Endothelial cell of umbilical vein (primary cell): ENCODE results near the gene CCR5AS.

Experiments used
- BruUV-seq: library from RNA; stranded (reverse); fragments of 400-500 nt; replicated peaks from 2 replicates; lab custom pipeline; 2021; lab: Mats Ljungman, UMichigan
- CTCF ChIA-PET: fragments of 300-600, 350-600 bp; sonication (Branson Sonifier 250); formaldehyde crosslinking; loops from one replicate; lab custom pipeline; 2021; ENCODE audit warnings: antibody characterized with exemption, inconsistent platforms; lab: Charles Lee
- POLR2A ChIA-PET: fragments of 300-600, 350-600 bp; sonication (Branson Sonifier 250); formaldehyde crosslinking; loops from one replicate; lab custom pipeline; 2021; ENCODE audit warnings: antibody characterized with exemption, inconsistent platforms; lab: Charles Lee
- DNase-seq: peaks from one replicate; pipeline ENCODE4 v3.0.0-alpha.2; 2011; ENCODE audit warnings: low read depth, low spot score
- FAIRE-seq: peaks from 2 replicates; lab custom pipeline; 2011; peaks lifted over from hg19 to GRCh38; lab: Jason Lieb, UNC
- H2AFZ ChIP-seq: 2 replicates; pipeline ENCODE4 v1.6.0; 2012; ENCODE audit warnings: low read depth, low read length, control low read depth, inconsistent platforms
- H3K27ac ChIP-seq: 2 replicates; pipeline ENCODE4 v1.5.1; 2011; ENCODE audit warnings: low read depth, mild to moderate bottlenecking, control low read depth, low read length, moderate library complexity; ENCODE audit not compliant: insufficient read depth
- H3K27me3 ChIP-seq, 2 experiments: 2 replicates each; pipeline versions ENCODE4 v1.6.0 to v1.6.1; 2011; ENCODE audit warnings: low read length in 2 of 2, mixed read lengths in 1 of 2; ENCODE audit not compliant: control insufficient read depth in 2 of 2, insufficient read depth in 2 of 2
- H3K36me3 ChIP-seq, 2 experiments: 2 replicates in 1 of 2; 3 replicates in 1 of 2; pipeline ENCODE4 v1.5.1; 2011; ENCODE audit warnings: low read length in 2 of 2, mild to moderate bottlenecking in 1 of 2, moderate library complexity in 1 of 2; ENCODE audit not compliant: control insufficient read depth in 2 of 2, insufficient read depth in 2 of 2; ENCODE audit errors: extremely low read depth in 1 of 2
- H3K4me1 ChIP-seq: 3 replicates; pipeline ENCODE4 v1.5.1; 2011; ENCODE audit warnings: mild to moderate bottlenecking, low read length; ENCODE audit not compliant: control insufficient read depth, insufficient read depth; ENCODE audit errors: extremely low read depth
- H3K4me2 ChIP-seq: 2 replicates; pipeline ENCODE4 v1.6.1; 2011; ENCODE audit warnings: low read length, control low read depth, mixed read lengths; ENCODE audit not compliant: insufficient read depth
- H3K4me3 ChIP-seq, 3 experiments: fragments of 200-600 bp in 1 of 3; sonication (generic), shearing (Covaris generic) in 1 of 3; replicated peaks in 1 of 3; 2 replicates each; pipeline ENCODE4 v1.5.1; 2011 to 2016; ENCODE audit warnings: control low read depth in 3 of 3, low read length in 3 of 3, mild to moderate bottlenecking in 2 of 3, inconsistent platforms in 1 of 3, low read depth in 1 of 3, moderate library complexity in 1 of 3; ENCODE audit not compliant: insufficient read depth in 1 of 3
- H3K79me2 ChIP-seq: 2 replicates; pipeline ENCODE4 v1.6.0; 2012; ENCODE audit warnings: low read length, inconsistent platforms; ENCODE audit not compliant: control insufficient read depth, insufficient read depth
- H3K9ac ChIP-seq: replicated peaks from 2 replicates; pipeline ENCODE3; 2011; ENCODE audit warnings: low read length, control low read depth; ENCODE audit not compliant: insufficient read depth; ENCODE audit errors: extremely low read depth
- H3K9me1 ChIP-seq: replicated peaks from 3 replicates; pipeline ENCODE4 v1.6.0; 2011; ENCODE audit warnings: mild to moderate bottlenecking, low read length; ENCODE audit not compliant: control insufficient read depth, insufficient read depth; ENCODE audit errors: extremely low read depth
- H3K9me3 ChIP-seq: replicated peaks from 2 replicates; pipeline ENCODE4 v1.5.1; 2012; ENCODE audit warnings: low read length, inconsistent platforms; ENCODE audit not compliant: control insufficient read depth, insufficient read depth
- H4K20me1 ChIP-seq: replicated peaks from 2 replicates; pipeline ENCODE3; 2011; ENCODE audit warnings: mild to moderate bottlenecking, low read length; ENCODE audit not compliant: control insufficient read depth, insufficient read depth; ENCODE audit errors: extremely low read depth
- JUN ChIP-seq: IDR thresholded peaks from 2 replicates; pipeline ENCODE4 v1.6.1; 2011; ENCODE audit warnings: borderline replicate concordance, low read depth; ENCODE audit not compliant: insufficient read length, insufficient read depth
- MAX ChIP-seq: IDR thresholded peaks from 2 replicates; pipeline ENCODE4 v1.6.1; 2011; ENCODE audit not compliant: insufficient read depth, insufficient read length
- MYC ChIP-seq: IDR thresholded peaks from one replicate; pipeline ENCODE4 v1.6.1; 2011; ENCODE audit warnings: mild to moderate bottlenecking, low read depth, low read length
- POLR2A ChIP-seq: IDR thresholded peaks from 2 replicates; pipeline ENCODE4 v1.6.1; 2012; ENCODE audit warnings: low read depth, mild to moderate bottlenecking, control low read depth, low read length
- POLR2AphosphoS5 ChIP-seq: IDR thresholded peaks from 2 replicates; pipeline ENCODE4 v1.6.1; 2012; ENCODE audit warnings: low read depth, mild to moderate bottlenecking, control low read depth, low read length, moderate library complexity; ENCODE audit not compliant: insufficient read depth
- dilution Hi-C: fragments of 300-500 bp; cut with MboI; formaldehyde crosslinking; loops from one replicate; pipeline ENCODE4 v1.15.0; 2019; ENCODE audit warnings: low sequenced_read_pairs; ENCODE audit not compliant: extremely low pct_ligation_motif_present
- intact Hi-C: fragments of 100-400 bp; cut with micrococcal nuclease; formaldehyde crosslinking; loops from one replicate; pipeline ENCODE4 v1.10.0; 2022

CCR5AS gene

GRCh38 chr3:46454209-46454595, 47.3 kb upstream of the CCR5AS start:
- H3K4me3 ChIP-seq, result no peak overlapping the region
- H4K20me1 ChIP-seq, result no peaks in the 10 kb centered on the region
- no peak for FAIRE-seq
- H3K27me3 ChIP-seq, result peaks cover 0 to 8% of the 10 kb centered on the region in 2 experiments
- POLR2A ChIA-PET, result no interaction called here
- no peak overlapping the region for H2AFZ ChIP-seq
- H3K9me3 ChIP-seq, result no peaks in the 10 kb centered on the region
- DNase-seq, result no peak
- no peak overlapping the region for H3K9ac ChIP-seq
- BruUV-seq, result no TSS peak
- no peaks in the 10 kb centered on the region for H3K36me3 ChIP-seq
- no peaks in the 10 kb centered on the region for H3K9me1 ChIP-seq
- dilution Hi-C loops (no loop called here), intact Hi-C loops (no loop called here)
- H3K4me2 ChIP-seq, result no peak overlapping the region
- no peak overlapping the region for H3K27ac ChIP-seq
- no peaks in the 10 kb centered on the region for H3K4me1 ChIP-seq
- CTCF ChIA-PET, result no interaction called here
- TF ChIP-seq JUN (no peak), MYC (no peak)
- no peaks in the 10 kb centered on the region for H3K79me2 ChIP-seq

GRCh38 chr3:46453526-46454208, 46.8 kb upstream of the CCR5AS start:
- DNase-seq, result no peak
- H3K4me1 ChIP-seq, result no peaks in the 10 kb centered on the region
- H3K27me3 ChIP-seq, result peaks cover 0 to 8% of the 10 kb centered on the region in 2 experiments
- H2AFZ ChIP-seq, result no peak overlapping the region
- no peaks in the 10 kb centered on the region for H3K36me3 ChIP-seq
- H3K4me2 ChIP-seq, result no peak overlapping the region
- no peak for FAIRE-seq
- TF ChIP-seq POLR2AphosphoS5 (no peak), JUN (no peak), MAX (no peak), POLR2A (no peak), MYC (no peak)
- H3K27ac ChIP-seq, result no peak overlapping the region
- no peak overlapping the region for H3K4me3 ChIP-seq
- H3K9ac ChIP-seq, result no peak overlapping the region
- no peaks in the 10 kb centered on the region for H3K79me2 ChIP-seq
- CTCF ChIA-PET, result interaction anchor here (1.4 kb wide), 1 partner anchor 10 kb away, joined by 3 read pairs; no protein-coding TSS in a partner anchor
- no TSS peak for BruUV-seq
- dilution Hi-C loops, result no loop called here
- intact Hi-C loops, result no loop called here
- H4K20me1 ChIP-seq, result no peaks in the 10 kb centered on the region
- POLR2A ChIA-PET, result no interaction called here
- H3K9me1 ChIP-seq, result no peaks in the 10 kb centered on the region
- no peaks in the 10 kb centered on the region for H3K9me3 ChIP-seq
